GM19043 (cell line): ENCODE measurements around the gene PIGS.

Experiments used
- ATAC-seq: cut with Tn5 transposase; IDR thresholded peaks from one replicate; pipeline ENCODE4 v1.9.1; 2021; ENCODE audit warnings: low read depth; ENCODE audit not compliant: unreplicated experiment

The PIGS gene

GRCh38 chr17:28511858-28512461, 59.4 kb downstream of the PIGS start:
- no peak for ATAC-seq

- ATAC-seq = no peak
Observed at GRCh38 chr17:28509789-28510188, 61.5 kb downstream of the PIGS start.

GRCh38 chr17:28508211-28508724, 63.1 kb downstream of the PIGS start:
- ATAC-seq = no peak

GRCh38 chr17:28507567-28508203, 63.6 kb downstream of the PIGS start:
- no peak for ATAC-seq

- ATAC-seq = no peak
Observed at GRCh38 chr17:28506763-28507487, 64.4 kb downstream of the PIGS start.

GRCh38 chr17:28505986-28506665, 65.2 kb downstream of the PIGS start, which contains the start of gene FOXN1:
FOXN1 (plus strand) TSS chr17:28506348; CDS start chr17:28523970, 17,622 bp downstream.
- no peak for ATAC-seq

GRCh38 chr17:28503420-28503819, 67.9 kb downstream of the PIGS start:
- no peak for ATAC-seq
